Daoy (cell line): ENCODE results near the gene KLKB1. TPM values are rescaled to one million over a fixed set of nuclear protein-coding genes. Genes with fewer than 3 reads are reported as not detected.

Experiments
- DNase-seq: peaks from one replicate; pipeline ENCODE4 v3.0.0-alpha.2; 2015; ENCODE audit warnings: low read depth
- total RNA-seq: library from RNA; depleted of rRNA; stranded (reverse); fragments of >200 nt; shearing (Covaris generic); gene quantifications from 2 replicates; pipeline ENCODE4 v1.2.3, GENCODE V29; 2014; rRNA removed

The KLKB1 gene
- total RNA-seq, 1 experiment from 2014 or later = not detected

- DNase-seq = no peak
Measured at GRCh38 chr4:186307916-186308315, 80.6 kb downstream of the KLKB1 start.

Other genes starting within 250 kb of the KLKB1 start
- gene TLR3, start 158.4 kb upstream of the KLKB1 start, total RNA-seq = 2.6 and 6.1 TPM in 2 replicates
- gene FAM149A, start 122.8 kb upstream of the KLKB1 start, total RNA-seq = 1.5 and 3.4 TPM in 2 replicates
- 11.3 and 18.2 TPM in 2 replicates for gene CYP4V2, start 35.9 kb upstream of the KLKB1 start, total RNA-seq
- gene F11, start 38.7 kb downstream of the KLKB1 start, total RNA-seq = not detected in 2 replicates